Stomach smooth muscle (tissue), 2 donors: ENCODE results near the gene TUBGCP2.
"Not testable (repeated sequence)": the region's sequence is repeated elsewhere in the genome, so short reads cannot be mapped to it uniquely, and the experiment has no call there.

Experiments used
- H3K27ac ChIP-seq: one replicate; pipeline ENCODE4 v1.7.0; 2013; ENCODE audit warnings: mild to moderate bottlenecking, low read length, inconsistent platforms
- H3K27me3 ChIP-seq, 2 donors: one replicate each; pipeline ENCODE4 v1.7.0; 2013; ENCODE audit warnings: low read length in 2 of 2; ENCODE audit not compliant: insufficient read depth in 2 of 2, control insufficient read depth in 1 of 2
- H3K36me3 ChIP-seq, 2 donors: one replicate each; pipeline ENCODE4 v1.7.0; 2013; ENCODE audit warnings: low read length in 2 of 2; ENCODE audit not compliant: control insufficient read depth in 2 of 2, insufficient read depth in 2 of 2
- H3K4me1 ChIP-seq: one replicate; pipeline ENCODE4 v1.7.0; 2013; ENCODE audit warnings: low read length; ENCODE audit not compliant: control insufficient read depth, insufficient read depth
- H3K4me3 ChIP-seq, 2 donors: one replicate each; pipeline ENCODE4 v1.7.0; 2013; ENCODE audit warnings: low read length in 2 of 2
- H3K9ac ChIP-seq, 2 donors: one replicate each; pipeline ENCODE4 v1.7.0; 2013; ENCODE audit warnings: low read length in 2 of 2, mild to moderate bottlenecking in 1 of 2
- H3K9me3 ChIP-seq, 2 donors: one replicate each; pipeline ENCODE4 v1.7.0; 2013; ENCODE audit warnings: low read length in 2 of 2; ENCODE audit not compliant: control insufficient read depth in 2 of 2
- donor health status: healthy.
- donor health status: Pancreatic carcinoma.

The TUBGCP2 gene

GRCh38 chr10:133320852-133321422, 12.3 kb upstream of the TUBGCP2 start:
- not testable (repeated sequence) for H3K27ac ChIP-seq, H3K9me3 ChIP-seq, H3K9ac ChIP-seq, H3K36me3 ChIP-seq, H3K4me3 ChIP-seq
- Histone ChIP-seq H3K4me1 (peaks cover 16% of the 10 kb centered on the region), H3K27me3 (peaks cover 15 to 22% of the 10 kb centered on the region in 2 donors)

GRCh38 chr10:133318494-133319127, 9.9 kb upstream of the TUBGCP2 start:
- Histone ChIP-seq H3K36me3 (no peaks in the 10 kb centered on the region), H3K4me3 (peak overlapping the region; percentile 46 to 55), H3K9me3 (no peaks in the 10 kb centered on the region), H3K27ac (no peak overlapping the region), H3K27me3 (peaks cover 9 to 11% of the 10 kb centered on the region in 2 donors), H3K4me1 (peaks cover 6% of the 10 kb centered on the region), H3K9ac (peak overlapping the region in 1 of 2 donors; percentile 29)

- H3K4me1 ChIP-seq = peaks cover 6% of the 10 kb centered on the region
- H3K27me3 ChIP-seq = peaks cover 9 to 11% of the 10 kb centered on the region in 2 donors
- H3K36me3 ChIP-seq = peaks cover 3 to 6% of the 10 kb centered on the region in 2 donors
- H3K9me3 ChIP-seq = no peaks in the 10 kb centered on the region
- H3K9ac ChIP-seq = no peak overlapping the region
- H3K4me3 ChIP-seq = no peak overlapping the region
- no peak overlapping the region for H3K27ac ChIP-seq
Measured at GRCh38 chr10:133316732-133317131, 8.1 kb upstream of the TUBGCP2 start.

GRCh38 chr10:133316266-133316665, 7.6 kb upstream of the TUBGCP2 start:
- no peak overlapping the region for H3K4me3 ChIP-seq
- no peak overlapping the region for H3K9ac ChIP-seq
- peaks cover 6 to 8% of the 10 kb centered on the region in 2 donors for H3K36me3 ChIP-seq
- H3K27me3 ChIP-seq = peaks cover 9 to 11% of the 10 kb centered on the region in 2 donors
- H3K4me1 ChIP-seq = peaks cover 6% of the 10 kb centered on the region
- no peak overlapping the region for H3K27ac ChIP-seq
- no peaks in the 10 kb centered on the region for H3K9me3 ChIP-seq

GRCh38 chr10:133315847-133316246, 7.2 kb upstream of the TUBGCP2 start:
- no peak overlapping the region for H3K27ac ChIP-seq

GRCh38 chr10:133314911-133315310, 6.2 kb upstream of the TUBGCP2 start:
- H3K27ac ChIP-seq = no peak overlapping the region
- H3K27me3 ChIP-seq = peaks cover 7 to 9% of the 10 kb centered on the region in 2 donors
- H3K4me3 ChIP-seq = no peak overlapping the region
- peaks cover 12 to 14% of the 10 kb centered on the region in 2 donors for H3K36me3 ChIP-seq
- H3K9me3 ChIP-seq = no peaks in the 10 kb centered on the region
- H3K9ac ChIP-seq = no peak overlapping the region
- H3K4me1 ChIP-seq = peaks cover 6% of the 10 kb centered on the region

More at GRCh38 chr10:133315847-133316246, 7.2 kb upstream of the TUBGCP2 start:
- H3K9me3 ChIP-seq = no peaks in the 10 kb centered on the region
- H3K4me3 ChIP-seq = no peak overlapping the region
- peaks cover 9 to 11% of the 10 kb centered on the region in 2 donors for H3K27me3 ChIP-seq
- peaks cover 6 to 8% of the 10 kb centered on the region in 2 donors for H3K36me3 ChIP-seq
- H3K9ac ChIP-seq = no peak overlapping the region
- H3K4me1 ChIP-seq = peaks cover 6% of the 10 kb centered on the region

- H3K36me3 ChIP-seq = peaks cover 12 to 14% of the 10 kb centered on the region in 2 donors
- no peak overlapping the region for H3K4me3 ChIP-seq
- no peak overlapping the region for H3K9ac ChIP-seq
- H3K4me1 ChIP-seq = peaks cover 9% of the 10 kb centered on the region
- H3K9me3 ChIP-seq = no peaks in the 10 kb centered on the region
- H3K27ac ChIP-seq = no peak overlapping the region
- H3K27me3 ChIP-seq = no peaks in the 10 kb centered on the region
Measured at GRCh38 chr10:133313192-133313591, 4.5 kb upstream of the TUBGCP2 start.

GRCh38 chr10:133312769-133313145, 4.1 kb upstream of the TUBGCP2 start:
- H3K9ac ChIP-seq = no peak overlapping the region
- H3K4me3 ChIP-seq = no peak overlapping the region
- peaks cover 12 to 14% of the 10 kb centered on the region in 2 donors for H3K36me3 ChIP-seq
- no peaks in the 10 kb centered on the region for H3K27me3 ChIP-seq
- no peak overlapping the region for H3K27ac ChIP-seq
- H3K9me3 ChIP-seq = no peaks in the 10 kb centered on the region
- H3K4me1 ChIP-seq = peaks cover 13% of the 10 kb centered on the region

- Histone ChIP-seq H3K27ac (no peak overlapping the region), H3K4me3 (no peak overlapping the region), H3K9me3 (no peaks in the 10 kb centered on the region), H3K36me3 (peaks cover 13 to 14% of the 10 kb centered on the region in 2 donors), H3K27me3 (no peaks in the 10 kb centered on the region), H3K4me1 (peaks cover 19% of the 10 kb centered on the region), H3K9ac (no peak overlapping the region)
Measured at GRCh38 chr10:133312016-133312768, 3.5 kb upstream of the TUBGCP2 start.

- H3K9me3 ChIP-seq = no peaks in the 10 kb centered on the region
- H3K27ac ChIP-seq = no peak overlapping the region
- no peak overlapping the region for H3K4me3 ChIP-seq
- H3K36me3 ChIP-seq = peaks cover 14% of the 10 kb centered on the region in 2 donors
- no peak overlapping the region for H3K9ac ChIP-seq
- no peaks in the 10 kb centered on the region for H3K27me3 ChIP-seq
- H3K4me1 ChIP-seq = peaks cover 24% of the 10 kb centered on the region
Measured at GRCh38 chr10:133311570-133311969, 2.9 kb upstream of the TUBGCP2 start.
